GM19240 (cell line): ENCODE results near the gene PLCXD1.
"Not testable (repeated sequence)": the region's sequence is repeated elsewhere in the genome, so short reads cannot be mapped to it uniquely, and the experiment has no call there.

Experiments used
- DNase-seq: peaks from one replicate; pipeline ENCODE4 v3.0.0; 2011; ENCODE audit warnings: low spot score; ENCODE audit not compliant: insufficient read length

The PLCXD1 gene

GRCh38 chrX:291411-291901 lies 10.3 kb downstream of the PLCXD1 start:
- no peak for DNase-seq

- no peak for DNase-seq
Observed at GRCh38 chrX:292900-293897, 12.0 kb downstream of the PLCXD1 start.

- DNase-seq: no peak
Observed at GRCh38 chrX:295136-295535, 14.0 kb downstream of the PLCXD1 start.

GRCh38 chrX:298993-299392 lies 17.8 kb downstream of the PLCXD1 start:
- DNase-seq: no peak

- no peak for DNase-seq
Observed at GRCh38 chrX:300334-300733, 19.2 kb downstream of the PLCXD1 start.

- no peak for DNase-seq
Observed at GRCh38 chrX:302975-303374, 21.8 kb downstream of the PLCXD1 start.

GRCh38 chrX:305781-306613 lies 24.8 kb downstream of the PLCXD1 start:
- not testable (repeated sequence) for DNase-seq

GRCh38 chrX:306614-307251 lies 25.6 kb downstream of the PLCXD1 start:
- DNase-seq: not testable (repeated sequence)

- DNase-seq: no peak
Observed at GRCh38 chrX:307261-308111, 26.3 kb downstream of the PLCXD1 start.

- no peak for DNase-seq
Observed at GRCh38 chrX:308821-309520, 27.8 kb downstream of the PLCXD1 start.

GRCh38 chrX:310621-311155 lies 29.5 kb downstream of the PLCXD1 start:
- DNase-seq: no peak

- no peak for DNase-seq
Observed at GRCh38 chrX:311156-312129, 30.3 kb downstream of the PLCXD1 start.

- DNase-seq: no peak
Observed at GRCh38 chrX:312621-313331, 31.6 kb downstream of the PLCXD1 start.

GRCh38 chrX:313546-313945 lies 32.4 kb downstream of the PLCXD1 start:
- DNase-seq: no peak

- no peak for DNase-seq
Observed at GRCh38 chrX:314049-314448, 32.9 kb downstream of the PLCXD1 start.

GRCh38 chrX:314781-315595 lies 33.8 kb downstream of the PLCXD1 start:
- no peak for DNase-seq
